ENCODE data around the gene PLTP. TPM values are rescaled to one million over a fixed set of nuclear protein-coding genes. Genes with fewer than 3 reads are reported as not detected.

The PLTP gene
- total and polyA plus RNA-seq, 2 experiments from 2014 or later, result 108 to 160 TPM

- Mint-ChIP-seq H3K4me1 (peaks cover 5% of the 10 kb centered on the region; the same call in 2 of the 3 replicates), H3K27ac (no peak overlapping the region), H3K4me3 (no peak overlapping the region), H3K9me3 (no peaks in the 10 kb centered on the region), H3K36me3 (ENCODE audit: low read depth) (peaks cover 46% of the 10 kb centered on the region), H3K27me3 (ENCODE audit: insufficient read depth, low read depth, poor library complexity) (peaks cover 13% of the 10 kb centered on the region)
- Histone ChIP-seq H3F3A (replicated peaks; ENCODE audit: low read depth) (no peaks in the 10 kb centered on the region; the same call in 1 of the 2 replicates), H3K36me3 (ENCODE audit: insufficient read depth) (peaks cover 12% of the 10 kb centered on the region; the same call in 1 of the 2 replicates), H3K4me3 (no peak overlapping the region), H3K27me3 (ENCODE audit: insufficient read depth) (no peaks in the 10 kb centered on the region), H3K9me2 (ENCODE audit: insufficient read depth) (no peaks in the 10 kb centered on the region), H3K4me1 (ENCODE audit: insufficient read depth) (no peaks in the 10 kb centered on the region; the same call in 1 of the 2 replicates), H4K20me1 (replicated peaks; ENCODE audit: insufficient read depth) (no peaks in the 10 kb centered on the region; the same call in 1 of the 2 replicates), H3K27ac (ENCODE audit: low read depth) (no peak overlapping the region), H3K4me2 (no peak overlapping the region), H2AFZ (no peak overlapping the region), H3K79me2 (replicated peaks; ENCODE audit: insufficient read depth) (no peaks in the 10 kb centered on the region)
- DNase-seq (ENCODE audit: low spot score), result no peak
- no peak for ATAC-seq
- TF ChIP-seq ZNF331 (CRISPR knock-in tag; IDR thresholded peaks at IDR 0.05; ENCODE audit: low read depth), result no peak
- TF ChIP-seq ZNF114 (CRISPR knock-in tag; IDR thresholded peaks at IDR 0.05), result no peak
- no peak for TF ChIP-seq CREB1 (CRISPR knock-in tag; IDR thresholded peaks at IDR 0.05; ENCODE audit: low read depth)
- no peak for TF ChIP-seq EZH2 (IDR thresholded peaks at IDR 0.05; ENCODE audit: low read depth, unreplicated experiment)
- TF ChIP-seq, protein P1, sequence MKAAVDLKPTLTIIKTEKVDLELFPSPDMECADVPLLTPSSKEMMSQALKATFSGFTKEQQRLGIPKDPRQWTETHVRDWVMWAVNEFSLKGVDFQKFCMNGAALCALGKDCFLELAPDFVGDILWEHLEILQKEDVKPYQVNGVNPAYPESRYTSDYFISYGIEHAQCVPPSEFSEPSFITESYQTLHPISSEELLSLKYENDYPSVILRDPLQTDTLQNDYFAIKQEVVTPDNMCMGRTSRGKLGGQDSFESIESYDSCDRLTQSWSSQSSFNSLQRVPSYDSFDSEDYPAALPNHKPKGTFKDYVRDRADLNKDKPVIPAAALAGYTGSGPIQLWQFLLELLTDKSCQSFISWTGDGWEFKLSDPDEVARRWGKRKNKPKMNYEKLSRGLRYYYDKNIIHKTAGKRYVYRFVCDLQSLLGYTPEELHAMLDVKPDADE (IDR thresholded peaks at IDR 0.05), result no peak
- no peak; the same call in 1 of the 2 replicates for TF ChIP-seq POLR2AphosphoS5 (IDR thresholded peaks at IDR 0.05; ENCODE audit: low read depth)
- no peak for TF ChIP-seq CTCF (conservative IDR thresholded peaks at IDR 0.05; ENCODE audit: low read depth in 2 of 2)
Observed at GRCh38 chr20:45948742-45949541, 37.0 kb upstream of the PLTP start.

- peaks cover 5% of the 10 kb centered on the region; the same call in 2 of the 3 replicates for H3K4me1 Mint-ChIP-seq
- no peaks in the 10 kb centered on the region; the same call in 1 of the 2 replicates for H4K20me1 ChIP-seq (replicated peaks; ENCODE audit: insufficient read depth)
- peaks cover 13% of the 10 kb centered on the region for H3K27me3 Mint-ChIP-seq (ENCODE audit: insufficient read depth, low read depth, poor library complexity)
- H3K36me3 ChIP-seq (ENCODE audit: insufficient read depth), result peaks cover 19% of the 10 kb centered on the region; the same call in 1 of the 2 replicates
- H3K9me2 ChIP-seq (ENCODE audit: insufficient read depth), result no peaks in the 10 kb centered on the region
- no peaks in the 10 kb centered on the region for H3K79me2 ChIP-seq (replicated peaks; ENCODE audit: insufficient read depth)
- no peak overlapping the region for H3K27ac ChIP-seq (ENCODE audit: low read depth)
- no peak overlapping the region for H3K27ac Mint-ChIP-seq
- no peaks in the 10 kb centered on the region; the same call in 1 of the 2 replicates for H3K4me1 ChIP-seq (ENCODE audit: insufficient read depth)
- DNase-seq (ENCODE audit: low spot score) (no peak), ATAC-seq (no peak)
- no peak overlapping the region for H3K4me3 ChIP-seq
- H2AFZ ChIP-seq, result no peak overlapping the region
- no peaks in the 10 kb centered on the region for H3K27me3 ChIP-seq (ENCODE audit: insufficient read depth)
- no peaks in the 10 kb centered on the region for H3K9me3 Mint-ChIP-seq
- no peaks in the 10 kb centered on the region; the same call in 1 of the 2 replicates for H3F3A ChIP-seq (replicated peaks; ENCODE audit: low read depth)
- H3K4me2 ChIP-seq, result no peak overlapping the region
- peaks cover 52% of the 10 kb centered on the region for H3K36me3 Mint-ChIP-seq (ENCODE audit: low read depth)
- no peak overlapping the region for H3K4me3 Mint-ChIP-seq
- TF ChIP-seq CTCF (conservative IDR thresholded peaks at IDR 0.05; ENCODE audit: low read depth in 2 of 2) (no peak), EZH2 (IDR thresholded peaks at IDR 0.05; ENCODE audit: low read depth, unreplicated experiment) (no peak), ZNF114 (CRISPR knock-in tag; IDR thresholded peaks at IDR 0.05) (no peak)
Observed at GRCh38 chr20:45948261-45948733, 36.3 kb upstream of the PLTP start.
